A673 (cell line): ENCODE data around the gene CSGALNACT2.
"Not testable (repeated sequence)": the region's sequence is repeated elsewhere in the genome, so short reads cannot be mapped to it uniquely, and the experiment has no call there.

Experiments
- EZH2 ChIP-seq: fragments of 200-600 bp; sonication (generic); IDR thresholded peaks from 2 replicates; pipeline ENCODE4 v1.6.1; 2017; ENCODE audit warnings: borderline replicate concordance, low read depth, mild to moderate bottlenecking, mixed read lengths, antibody characterized with exemption, low read length; ENCODE audit not compliant: poor library complexity, severe bottlenecking
- TF ChIP-seq, protein P1 (sequence below): fragments of 300-800, 200-600 bp; sonication (generic); conservative IDR thresholded peaks from 2 replicates; pipeline ENCODE4 v1.5.1; 2017; ENCODE audit warnings: low read depth, mild to moderate bottlenecking, antibody characterized with exemption, low read length, moderate library complexity, mixed read lengths

DNA sequence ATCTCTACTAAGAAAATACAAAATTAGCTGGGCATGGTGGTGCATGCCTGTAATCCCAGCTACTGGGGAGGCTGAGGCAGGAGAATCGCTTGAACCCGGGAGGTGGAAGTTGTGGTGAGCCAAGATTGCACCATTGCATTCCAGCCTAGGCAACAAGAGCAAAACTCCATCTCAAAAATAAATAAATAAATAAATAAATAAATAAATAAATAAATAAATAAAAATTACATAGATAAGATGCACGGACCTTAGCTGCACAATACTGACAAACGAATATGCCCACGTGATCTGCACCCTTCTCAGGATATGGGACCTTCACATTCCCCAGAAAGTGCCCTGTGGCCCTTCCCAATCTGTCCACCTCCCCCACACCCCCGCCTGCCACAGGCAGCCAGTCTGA, 38.9 kb upstream of the CSGALNACT2 start:
- TF ChIP-seq, protein P1, sequence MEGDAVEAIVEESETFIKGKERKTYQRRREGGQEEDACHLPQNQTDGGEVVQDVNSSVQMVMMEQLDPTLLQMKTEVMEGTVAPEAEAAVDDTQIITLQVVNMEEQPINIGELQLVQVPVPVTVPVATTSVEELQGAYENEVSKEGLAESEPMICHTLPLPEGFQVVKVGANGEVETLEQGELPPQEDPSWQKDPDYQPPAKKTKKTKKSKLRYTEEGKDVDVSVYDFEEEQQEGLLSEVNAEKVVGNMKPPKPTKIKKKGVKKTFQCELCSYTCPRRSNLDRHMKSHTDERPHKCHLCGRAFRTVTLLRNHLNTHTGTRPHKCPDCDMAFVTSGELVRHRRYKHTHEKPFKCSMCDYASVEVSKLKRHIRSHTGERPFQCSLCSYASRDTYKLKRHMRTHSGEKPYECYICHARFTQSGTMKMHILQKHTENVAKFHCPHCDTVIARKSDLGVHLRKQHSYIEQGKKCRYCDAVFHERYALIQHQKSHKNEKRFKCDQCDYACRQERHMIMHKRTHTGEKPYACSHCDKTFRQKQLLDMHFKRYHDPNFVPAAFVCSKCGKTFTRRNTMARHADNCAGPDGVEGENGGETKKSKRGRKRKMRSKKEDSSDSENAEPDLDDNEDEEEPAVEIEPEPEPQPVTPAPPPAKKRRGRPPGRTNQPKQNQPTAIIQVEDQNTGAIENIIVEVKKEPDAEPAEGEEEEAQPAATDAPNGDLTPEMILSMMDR = not testable (repeated sequence)
- not testable (repeated sequence) for TF ChIP-seq EZH2
